PFSK-1 (cell line): ENCODE data around the gene RNF214.

ENCODE experiments used
- FOXP2 ChIP-seq: optimal IDR thresholded peaks from 2 replicates; pipeline ENCODE3; 2011; ENCODE audit warnings: borderline replicate concordance, control low read depth, inconsistent platforms; ENCODE audit not compliant: insufficient read depth; ENCODE audit errors: extremely low read length, extremely low read depth
- POLR2AphosphoS5 ChIP-seq: IDR thresholded peaks from 2 replicates; pipeline ENCODE4 v1.6.1; 2012; ENCODE audit warnings: low read depth, mild to moderate bottlenecking, control low read depth, low read length, moderate library complexity
- SIN3A ChIP-seq: IDR thresholded peaks from 2 replicates; pipeline ENCODE4 v1.6.1; 2012; ENCODE audit warnings: mild to moderate bottlenecking, low read length, moderate library complexity, borderline replicate concordance; ENCODE audit not compliant: insufficient read depth
- TAF1 ChIP-seq: IDR thresholded peaks from 2 replicates; pipeline ENCODE4 v1.6.1; 2012; ENCODE audit warnings: low read length, control low read depth, borderline replicate concordance; ENCODE audit not compliant: insufficient read depth
- TF ChIP-seq, protein P1 (sequence below), 2 experiments: IDR thresholded peaks; 2 replicates each; pipeline versions ENCODE4 v1.6.1 to v1.8.0; 2011 to 2012; ENCODE audit warnings: low read depth in 2 of 2, low read length in 2 of 2, control low read depth in 1 of 2, inconsistent platforms in 1 of 2, mild to moderate bottlenecking in 1 of 2, moderate library complexity in 1 of 2; ENCODE audit not compliant: insufficient read depth in 1 of 2

The RNF214 gene

DNA sequence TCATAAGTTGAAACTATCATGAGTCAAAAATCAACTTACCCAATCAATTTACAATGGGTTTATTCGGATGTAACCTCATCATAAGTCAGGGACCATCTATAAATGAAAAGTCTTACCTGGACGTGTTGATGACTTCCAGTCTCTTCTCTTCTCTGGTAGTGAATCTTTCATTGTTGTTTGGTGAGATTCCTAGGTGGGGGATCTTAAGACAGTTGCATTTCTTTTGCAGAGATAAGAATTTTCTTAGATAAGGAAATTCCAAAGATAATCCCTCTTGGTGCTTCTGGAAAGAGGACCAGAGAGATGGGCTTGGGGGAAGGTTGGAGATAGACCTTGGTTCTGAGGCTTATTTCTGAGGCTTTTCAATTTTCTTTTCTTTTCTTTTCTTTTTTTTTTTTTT, 37.4 kb downstream of the RNF214 start:
- TF ChIP-seq POLR2AphosphoS5: no peak
- no peak for TF ChIP-seq SIN3A
- TF ChIP-seq, protein P1, sequence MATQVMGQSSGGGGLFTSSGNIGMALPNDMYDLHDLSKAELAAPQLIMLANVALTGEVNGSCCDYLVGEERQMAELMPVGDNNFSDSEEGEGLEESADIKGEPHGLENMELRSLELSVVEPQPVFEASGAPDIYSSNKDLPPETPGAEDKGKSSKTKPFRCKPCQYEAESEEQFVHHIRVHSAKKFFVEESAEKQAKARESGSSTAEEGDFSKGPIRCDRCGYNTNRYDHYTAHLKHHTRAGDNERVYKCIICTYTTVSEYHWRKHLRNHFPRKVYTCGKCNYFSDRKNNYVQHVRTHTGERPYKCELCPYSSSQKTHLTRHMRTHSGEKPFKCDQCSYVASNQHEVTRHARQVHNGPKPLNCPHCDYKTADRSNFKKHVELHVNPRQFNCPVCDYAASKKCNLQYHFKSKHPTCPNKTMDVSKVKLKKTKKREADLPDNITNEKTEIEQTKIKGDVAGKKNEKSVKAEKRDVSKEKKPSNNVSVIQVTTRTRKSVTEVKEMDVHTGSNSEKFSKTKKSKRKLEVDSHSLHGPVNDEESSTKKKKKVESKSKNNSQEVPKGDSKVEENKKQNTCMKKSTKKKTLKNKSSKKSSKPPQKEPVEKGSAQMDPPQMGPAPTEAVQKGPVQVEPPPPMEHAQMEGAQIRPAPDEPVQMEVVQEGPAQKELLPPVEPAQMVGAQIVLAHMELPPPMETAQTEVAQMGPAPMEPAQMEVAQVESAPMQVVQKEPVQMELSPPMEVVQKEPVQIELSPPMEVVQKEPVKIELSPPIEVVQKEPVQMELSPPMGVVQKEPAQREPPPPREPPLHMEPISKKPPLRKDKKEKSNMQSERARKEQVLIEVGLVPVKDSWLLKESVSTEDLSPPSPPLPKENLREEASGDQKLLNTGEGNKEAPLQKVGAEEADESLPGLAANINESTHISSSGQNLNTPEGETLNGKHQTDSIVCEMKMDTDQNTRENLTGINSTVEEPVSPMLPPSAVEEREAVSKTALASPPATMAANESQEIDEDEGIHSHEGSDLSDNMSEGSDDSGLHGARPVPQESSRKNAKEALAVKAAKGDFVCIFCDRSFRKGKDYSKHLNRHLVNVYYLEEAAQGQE (IDR thresholded peaks at IDR 0.05; ENCODE audit: insufficient read depth in 1 of 2, low read depth in 2 of 2, low read length in 2 of 2): no peak

DNA sequence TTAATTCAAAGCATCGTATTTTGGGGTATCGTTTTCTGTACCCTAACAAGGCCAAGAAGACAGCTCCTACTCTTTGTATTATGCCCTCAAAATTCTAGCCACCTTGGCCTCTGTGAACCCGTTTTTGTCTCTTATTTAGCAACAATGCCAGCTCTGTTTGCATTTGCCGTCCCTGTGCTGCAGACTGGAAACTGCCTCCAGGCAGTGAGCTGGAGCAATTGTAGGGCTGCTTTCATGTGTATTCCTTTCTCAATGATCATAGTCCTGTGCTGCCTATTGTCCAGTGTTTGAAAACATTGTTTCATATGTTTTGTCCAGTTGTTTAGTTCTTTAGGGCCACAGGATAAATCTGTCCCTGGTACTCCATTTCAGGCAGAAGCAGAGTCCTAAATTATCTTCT, 38.7 kb downstream of the RNF214 start:
- TF ChIP-seq, protein P1 (IDR thresholded peaks at IDR 0.05; ENCODE audit: insufficient read depth in 1 of 2, low read depth in 2 of 2, low read length in 2 of 2): no peak
- TF ChIP-seq FOXP2: no peak
- no peak for TF ChIP-seq SIN3A
- no peak for TF ChIP-seq POLR2AphosphoS5
- no peak for TF ChIP-seq TAF1

DNA sequence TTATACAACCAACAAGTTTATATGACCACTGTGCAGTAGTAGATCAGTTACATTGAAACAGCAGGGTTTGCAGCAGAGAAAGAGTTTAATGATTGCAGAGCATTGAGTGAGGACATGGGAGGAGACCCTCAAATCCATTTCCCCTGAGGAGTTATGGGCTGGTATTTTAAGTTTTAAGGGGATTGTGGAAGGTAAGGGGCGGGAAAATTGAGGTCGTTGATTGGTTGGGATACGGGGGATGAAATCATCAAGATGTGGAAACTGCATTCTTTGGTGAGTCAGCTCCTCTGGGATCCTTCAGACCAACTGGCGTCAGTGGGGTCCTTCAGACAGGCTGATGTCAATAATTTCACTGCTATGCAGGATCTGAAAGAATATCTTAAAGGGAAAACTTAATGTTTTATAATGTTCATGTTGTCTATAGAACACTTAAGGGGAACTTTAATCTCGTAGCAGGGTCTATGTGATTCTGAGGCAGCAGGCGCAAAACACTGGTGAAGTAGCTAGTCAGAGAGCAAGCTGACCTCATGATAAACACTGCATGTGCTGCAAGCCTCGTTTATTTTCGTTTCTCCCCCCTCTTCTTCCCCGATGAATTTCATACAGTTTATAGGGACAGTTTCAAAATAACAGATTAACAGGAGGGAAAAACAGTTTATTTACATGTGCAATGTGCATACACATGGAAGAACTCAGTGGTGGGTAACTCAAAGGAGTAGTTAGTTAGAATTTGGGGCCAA, 41.2 kb downstream of the RNF214 start:
- TF ChIP-seq TAF1 (no peak), SIN3A (no peak), POLR2AphosphoS5 (no peak), FOXP2 (no peak)
- TF ChIP-seq, protein P1 (IDR thresholded peaks at IDR 0.05; ENCODE audit: insufficient read depth in 1 of 2, low read depth in 2 of 2, low read length in 2 of 2): no peak

DNA sequence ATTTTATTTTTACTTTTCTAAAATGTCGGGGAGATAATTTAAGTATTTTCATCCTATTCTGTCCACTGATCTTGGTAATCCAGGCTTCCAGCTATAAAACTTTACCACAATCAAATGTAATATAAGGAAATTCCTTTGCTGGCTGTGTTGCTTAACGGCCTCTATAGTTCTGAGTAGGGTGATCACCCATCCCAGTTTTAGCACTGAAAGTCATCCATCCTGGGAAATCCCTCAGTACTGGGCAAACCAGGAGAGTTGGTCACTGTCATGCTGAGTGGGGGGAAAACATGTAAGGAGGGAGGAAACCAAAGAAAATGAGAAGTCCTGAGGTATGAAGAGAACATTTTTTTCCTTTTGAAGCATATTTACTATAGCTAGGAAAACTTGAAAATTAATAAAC, 45.9 kb downstream of the RNF214 start:
- TF ChIP-seq SIN3A (no peak), POLR2AphosphoS5 (no peak), FOXP2 (no peak), TAF1 (no peak)
- TF ChIP-seq, protein P1 (IDR thresholded peaks at IDR 0.05; ENCODE audit: insufficient read depth in 1 of 2, low read depth in 2 of 2, low read length in 2 of 2): no peak
